Panc1 (cell line): ENCODE results near the gene NOL4L. TPM values are rescaled to one million over a fixed set of nuclear protein-coding genes. Genes with fewer than 3 reads are reported as not detected.
A peak's percentile ranks its signal among the peaks of the same experiment; 100 is the strongest.

ENCODE experiments used
- ATAC-seq: fragments of 200-7000 bp; cut with Tn5 transposase; 2 replicates; pipeline ENCODE4 v1.9.1; 2020; ENCODE audit warnings: mild to moderate bottlenecking, moderate library complexity
- BruUV-seq: library from RNA; stranded (reverse); fragments of 400-500 nt; replicated peaks from 2 replicates; lab custom pipeline; 2021; lab: Mats Ljungman, UMichigan
- CTCF ChIA-PET: fragments of 300-600 bp; sonication (Branson Sonifier 250); formaldehyde crosslinking; loops from one replicate; lab custom pipeline; 2022; ENCODE audit warnings: antibody characterized with exemption; lab: Charles Lee
- POLR2A ChIA-PET: fragments of 300-600 bp; sonication (Branson Sonifier 250); formaldehyde crosslinking; loops from one replicate; lab custom pipeline; 2022; ENCODE audit warnings: antibody characterized with exemption; lab: Charles Lee
- DNase-seq: peaks from one replicate; pipeline ENCODE4 v3.0.0-alpha.2; 2010; ENCODE audit warnings: low read depth, low spot score
- H3K27ac ChIP-seq: 2 replicates; pipeline ENCODE4 v1.5.1; 2011; ENCODE audit warnings: mild to moderate bottlenecking, low read length, inconsistent platforms
- H3K27me3 ChIP-seq: fragments of 200-500 bp; sonication (Bioruptor generic); 2 replicates; pipeline ENCODE4 v1.6.0; 2014; ENCODE audit warnings: low read length, inconsistent platforms; ENCODE audit not compliant: control insufficient read depth, insufficient read depth
- H3K36me3 ChIP-seq: fragments of 200-500 bp; sonication (Bioruptor generic); 2 replicates; pipeline ENCODE4 v1.5.1; 2014; ENCODE audit warnings: inconsistent platforms, mild to moderate bottlenecking, low read length, moderate library complexity; ENCODE audit not compliant: control insufficient read depth, insufficient read depth
- H3K4me1 ChIP-seq: 2 replicates; pipeline ENCODE4 v1.5.1; 2011; ENCODE audit warnings: inconsistent platforms, mild to moderate bottlenecking, low read length, moderate library complexity; ENCODE audit not compliant: control insufficient read depth, insufficient read depth
- H3K4me3 ChIP-seq, 2 experiments: 2 replicates each; pipeline ENCODE4 v1.5.1; 2011 to 2012; ENCODE audit warnings: low read depth in 2 of 2, low read length in 2 of 2, mild to moderate bottlenecking in 2 of 2, inconsistent platforms in 1 of 2, moderate library complexity in 1 of 2
- H3K9me3 ChIP-seq: fragments of 200-500 bp; sonication (Bioruptor generic); 2 replicates; pipeline ENCODE4 v1.5.1; 2014; ENCODE audit warnings: low read depth, mild to moderate bottlenecking, inconsistent platforms, low read length, moderate library complexity; ENCODE audit not compliant: control insufficient read depth, insufficient read depth
- POLR2AphosphoS5 ChIP-seq: IDR thresholded peaks from 2 replicates; pipeline ENCODE4 v1.6.1; 2012; ENCODE audit warnings: mild to moderate bottlenecking, low read depth, low read length, moderate library complexity
- REST ChIP-seq, 2 experiments: IDR thresholded peaks; 2 replicates each; pipeline ENCODE4 v1.6.1; 2011 to 2012; ENCODE audit warnings: low read depth in 2 of 2, control low read depth in 1 of 2, low read length in 1 of 2, mild to moderate bottlenecking in 1 of 2, moderate library complexity in 1 of 2; ENCODE audit not compliant: insufficient read depth in 1 of 2
- SIN3A ChIP-seq: IDR thresholded peaks from 2 replicates; pipeline ENCODE4 v1.6.1; 2012; ENCODE audit warnings: low read depth, mild to moderate bottlenecking, low read length, moderate library complexity, borderline replicate concordance; ENCODE audit not compliant: insufficient read depth
- TCF7L2 ChIP-seq: IDR thresholded peaks from 2 replicates; pipeline ENCODE4 v1.6.1; 2011; ENCODE audit warnings: mild to moderate bottlenecking, low read depth, low read length, inconsistent platforms
- in situ Hi-C: cut with HindIII; loops from 2 replicates; pipeline ENCODE4 v1.10.0; 2016; ENCODE audit warnings: low sequenced_read_pairs, low pct_unique_long_range_greater_than_20kb
- intact Hi-C: fragments of 100-400 bp; cut with micrococcal nuclease; formaldehyde crosslinking; loops from one replicate; pipeline ENCODE4 v1.10.0; 2022; ENCODE audit not compliant: unreplicated experiment
- total RNA-seq: library from RNA; stranded (reverse); gene quantifications from one replicate; pipeline ENCODE4 v1.2.1, GENCODE V29; 2021; ENCODE audit not compliant: unreplicated experiment
- TF ChIP-seq, protein P1 (sequence below): fragments of 450-650 bp; IDR thresholded peaks from 2 replicates; pipeline ENCODE4 v1.5.1; 2017; ENCODE audit warnings: mild to moderate bottlenecking

Gene NOL4L
- total RNA-seq, 1 experiment from 2014 or later: 21.6 TPM

- POLR2A ChIA-PET: no interaction called here
- no TSS peak for BruUV-seq
- in situ Hi-C loops: no loop called here
These were observed 135.2 kb downstream of the NOL4L start for GRCh38 chr20:32449890-32450401.

DNA sequence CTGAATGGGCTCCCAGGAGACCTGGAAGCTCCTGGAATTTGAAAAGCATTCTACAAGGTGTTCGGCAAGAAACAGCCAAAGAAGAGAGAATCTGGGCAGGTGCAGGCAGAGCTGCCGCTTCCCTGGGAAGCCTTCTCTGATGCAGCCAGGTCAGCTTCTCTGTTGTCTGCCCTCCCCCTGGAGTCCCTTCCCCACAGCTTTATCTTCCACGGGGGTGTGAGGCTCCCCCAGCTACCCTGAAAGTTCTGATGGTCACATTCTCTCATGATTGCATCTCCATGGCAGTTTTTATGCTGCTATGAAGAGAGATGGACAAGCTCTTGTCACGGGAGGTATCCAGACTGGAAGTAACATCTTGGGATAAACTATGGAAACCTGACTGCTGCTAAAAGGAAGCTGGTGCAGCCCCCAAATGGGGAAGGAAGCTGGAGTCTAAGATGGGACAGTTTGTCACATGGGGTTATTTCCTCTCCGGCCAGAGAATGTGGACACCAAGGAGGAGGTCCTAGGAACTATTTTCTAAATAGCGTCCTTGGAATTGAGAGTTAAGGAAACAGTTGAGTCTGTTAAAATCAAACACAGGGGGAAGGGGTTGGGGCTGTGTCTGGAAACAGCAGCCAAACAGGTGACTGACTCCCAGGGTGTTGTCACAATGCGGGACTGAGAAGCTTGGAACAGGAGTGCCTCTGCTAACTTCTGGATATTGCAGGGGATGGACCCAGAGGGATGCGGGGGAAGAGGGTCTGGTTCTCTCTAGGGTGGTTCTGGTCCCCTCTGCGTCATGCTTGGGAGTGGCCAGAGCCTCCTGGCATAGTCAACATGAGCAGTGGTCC is 135.9 kb downstream of the NOL4L start:
- ChIA-PET CTCF (no interaction called here), POLR2A (interaction anchor here (1.0 kb wide), 1 partner anchor 70 kb away, joined by 3 read pairs; no protein-coding TSS in a partner anchor)
- DNase-seq (no peak), ATAC-seq (no peak)
- TF ChIP-seq POLR2AphosphoS5 (peak; percentile 29), TCF7L2 (no peak), SIN3A (no peak), REST (IDR thresholded peaks at IDR 0.05; ENCODE audit: insufficient read depth in 1 of 2, low read depth in 2 of 2, low read length in 1 of 2) (no peak)
- TF ChIP-seq, protein P1, sequence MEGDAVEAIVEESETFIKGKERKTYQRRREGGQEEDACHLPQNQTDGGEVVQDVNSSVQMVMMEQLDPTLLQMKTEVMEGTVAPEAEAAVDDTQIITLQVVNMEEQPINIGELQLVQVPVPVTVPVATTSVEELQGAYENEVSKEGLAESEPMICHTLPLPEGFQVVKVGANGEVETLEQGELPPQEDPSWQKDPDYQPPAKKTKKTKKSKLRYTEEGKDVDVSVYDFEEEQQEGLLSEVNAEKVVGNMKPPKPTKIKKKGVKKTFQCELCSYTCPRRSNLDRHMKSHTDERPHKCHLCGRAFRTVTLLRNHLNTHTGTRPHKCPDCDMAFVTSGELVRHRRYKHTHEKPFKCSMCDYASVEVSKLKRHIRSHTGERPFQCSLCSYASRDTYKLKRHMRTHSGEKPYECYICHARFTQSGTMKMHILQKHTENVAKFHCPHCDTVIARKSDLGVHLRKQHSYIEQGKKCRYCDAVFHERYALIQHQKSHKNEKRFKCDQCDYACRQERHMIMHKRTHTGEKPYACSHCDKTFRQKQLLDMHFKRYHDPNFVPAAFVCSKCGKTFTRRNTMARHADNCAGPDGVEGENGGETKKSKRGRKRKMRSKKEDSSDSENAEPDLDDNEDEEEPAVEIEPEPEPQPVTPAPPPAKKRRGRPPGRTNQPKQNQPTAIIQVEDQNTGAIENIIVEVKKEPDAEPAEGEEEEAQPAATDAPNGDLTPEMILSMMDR: no peak
- peaks cover 27% of the 10 kb centered on the region for H3K4me1 ChIP-seq
- no peaks in the 10 kb centered on the region; the same call in 1 of the 2 replicates for H3K36me3 ChIP-seq
- H3K4me3 ChIP-seq: no peak overlapping the region
- no TSS peak for BruUV-seq
- no peak overlapping the region for H3K27ac ChIP-seq
- in situ Hi-C loops: no loop called here
- H3K27me3 ChIP-seq: no peaks in the 10 kb centered on the region
- intact Hi-C loops: no loop called here
- no peaks in the 10 kb centered on the region for H3K9me3 ChIP-seq

More at GRCh38 chr20:32449890-32450401, 135.2 kb downstream of the NOL4L start:
- Histone ChIP-seq H3K36me3 (no peaks in the 10 kb centered on the region), H3K4me3 (no peak overlapping the region), H3K9me3 (no peaks in the 10 kb centered on the region), H3K27me3 (no peaks in the 10 kb centered on the region), H3K4me1 (peaks cover 21% of the 10 kb centered on the region), H3K27ac (no peak overlapping the region)
- ATAC-seq (no peak), DNase-seq (no peak)
- CTCF ChIA-PET: interaction anchor here (0.5 kb wide), 1 partner anchor 346 kb away, joined by 3 read pairs; no protein-coding TSS in a partner anchor
- intact Hi-C loops: no loop called here
- TF ChIP-seq, protein P1: no peak
- TF ChIP-seq POLR2AphosphoS5: no peak
- no peak for TF ChIP-seq REST (IDR thresholded peaks at IDR 0.05; ENCODE audit: insufficient read depth in 1 of 2, low read depth in 2 of 2, low read length in 1 of 2)
- TF ChIP-seq TCF7L2: no peak
- no peak for TF ChIP-seq SIN3A
